ENCODE data around the gene MAN1A2. TPM values are rescaled to one million over a fixed set of nuclear protein-coding genes. Genes with fewer than 3 reads are reported as not detected.

Gene MAN1A2
- total RNA-seq, 1 experiment from 2014 or later = 38.1 TPM

DNA sequence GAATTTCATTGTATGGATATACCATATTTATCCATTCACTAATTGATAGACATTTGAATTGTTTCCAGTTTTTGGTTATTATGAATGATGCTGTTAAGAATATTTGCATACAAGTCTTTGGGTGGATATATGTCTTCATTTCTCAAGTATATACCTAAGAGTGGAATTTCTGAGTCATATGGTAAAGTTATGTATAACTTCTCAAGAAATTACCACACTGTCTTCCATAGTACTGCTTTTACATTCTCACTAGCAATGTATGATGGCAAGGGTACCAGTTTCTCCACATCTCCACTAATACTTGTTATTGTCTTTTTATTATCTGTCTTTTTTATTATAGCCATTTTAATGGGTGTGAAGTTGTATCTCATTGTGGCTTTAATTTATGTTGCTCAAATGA, 164.0 kb downstream of the MAN1A2 start:
- no peaks in the 10 kb centered on the region for H3K79me2 ChIP-seq (ENCODE audit: insufficient read depth, low read length)
- no TSS peak for BruUV-seq (replicated peaks)
- ChIA-PET CTCF (no interaction called here), RAD21 (ENCODE audit: low non-redundant PET in 1 of 2, low total read pairs in 2 of 2, uncharacterized antibody in 2 of 2, unreplicated experiment in 2 of 2) (no interaction called here), POLR2A (no interaction called here)
- H3K4me2 ChIP-seq (ENCODE audit: low read length) = no peak overlapping the region
- H3K36me3 ChIP-seq (ENCODE audit: control insufficient read depth in 1 of 2, insufficient read depth in 2 of 2, low read length in 2 of 2) = no peaks in the 10 kb centered on the region
- no peak for ATAC-seq
- H3K27ac ChIP-seq (ENCODE audit: low read depth, low read length) = no peak overlapping the region
- H3K9me3 ChIP-seq (ENCODE audit: control insufficient read depth in 1 of 2, insufficient read depth in 1 of 2, low read depth in 1 of 2, low read length in 2 of 2) = no peaks in the 10 kb centered on the region
- H4K20me1 ChIP-seq (ENCODE audit: insufficient read depth) = no peaks in the 10 kb centered on the region
- no peak overlapping the region for H3K4me3 ChIP-seq (replicated peaks in 1 of 2; ENCODE audit: low read depth in 1 of 2, low read length in 2 of 2)
- no peak overlapping the region for H2AFZ ChIP-seq (ENCODE audit: low read depth, low read length, poor library complexity, severe bottlenecking)
- no peak overlapping the region for H3K9ac ChIP-seq (ENCODE audit: low read length)
- intact Hi-C loops (cut with micrococcal nuclease) = no loop called here
- no peaks in the 10 kb centered on the region for H3K9me2 ChIP-seq (ENCODE audit: insufficient read depth)
- no peak for DNase-seq (ENCODE audit: low read depth, low spot score)
- H3K27me3 ChIP-seq (ENCODE audit: insufficient read depth, low read length) = no peaks in the 10 kb centered on the region
- TF ChIP-seq, protein P1, sequence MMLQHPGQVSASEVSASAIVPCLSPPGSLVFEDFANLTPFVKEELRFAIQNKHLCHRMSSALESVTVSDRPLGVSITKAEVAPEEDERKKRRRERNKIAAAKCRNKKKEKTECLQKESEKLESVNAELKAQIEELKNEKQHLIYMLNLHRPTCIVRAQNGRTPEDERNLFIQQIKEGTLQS (IDR thresholded peaks at IDR 0.05) = no peak
- TF ChIP-seq, protein P2, sequence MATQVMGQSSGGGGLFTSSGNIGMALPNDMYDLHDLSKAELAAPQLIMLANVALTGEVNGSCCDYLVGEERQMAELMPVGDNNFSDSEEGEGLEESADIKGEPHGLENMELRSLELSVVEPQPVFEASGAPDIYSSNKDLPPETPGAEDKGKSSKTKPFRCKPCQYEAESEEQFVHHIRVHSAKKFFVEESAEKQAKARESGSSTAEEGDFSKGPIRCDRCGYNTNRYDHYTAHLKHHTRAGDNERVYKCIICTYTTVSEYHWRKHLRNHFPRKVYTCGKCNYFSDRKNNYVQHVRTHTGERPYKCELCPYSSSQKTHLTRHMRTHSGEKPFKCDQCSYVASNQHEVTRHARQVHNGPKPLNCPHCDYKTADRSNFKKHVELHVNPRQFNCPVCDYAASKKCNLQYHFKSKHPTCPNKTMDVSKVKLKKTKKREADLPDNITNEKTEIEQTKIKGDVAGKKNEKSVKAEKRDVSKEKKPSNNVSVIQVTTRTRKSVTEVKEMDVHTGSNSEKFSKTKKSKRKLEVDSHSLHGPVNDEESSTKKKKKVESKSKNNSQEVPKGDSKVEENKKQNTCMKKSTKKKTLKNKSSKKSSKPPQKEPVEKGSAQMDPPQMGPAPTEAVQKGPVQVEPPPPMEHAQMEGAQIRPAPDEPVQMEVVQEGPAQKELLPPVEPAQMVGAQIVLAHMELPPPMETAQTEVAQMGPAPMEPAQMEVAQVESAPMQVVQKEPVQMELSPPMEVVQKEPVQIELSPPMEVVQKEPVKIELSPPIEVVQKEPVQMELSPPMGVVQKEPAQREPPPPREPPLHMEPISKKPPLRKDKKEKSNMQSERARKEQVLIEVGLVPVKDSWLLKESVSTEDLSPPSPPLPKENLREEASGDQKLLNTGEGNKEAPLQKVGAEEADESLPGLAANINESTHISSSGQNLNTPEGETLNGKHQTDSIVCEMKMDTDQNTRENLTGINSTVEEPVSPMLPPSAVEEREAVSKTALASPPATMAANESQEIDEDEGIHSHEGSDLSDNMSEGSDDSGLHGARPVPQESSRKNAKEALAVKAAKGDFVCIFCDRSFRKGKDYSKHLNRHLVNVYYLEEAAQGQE (IDR thresholded peaks at IDR 0.05; ENCODE audit: low read depth) = no peak
- no peak for TF ChIP-seq CEBPB (IDR thresholded peaks at IDR 0.05; ENCODE audit: low read depth)
- TF ChIP-seq ZNF274 (IDR thresholded peaks at IDR 0.05; ENCODE audit: low read depth, low read length) = no peak
- TF ChIP-seq TCF7L2 (IDR thresholded peaks at IDR 0.05; ENCODE audit: borderline replicate concordance, extremely low read depth, insufficient read depth, insufficient read length) = no peak
- TF ChIP-seq EZH2phosphoT487 (IDR thresholded peaks at IDR 0.05; ENCODE audit: borderline replicate concordance) = no peak
- H3K4me1 ChIP-seq (ENCODE audit: control insufficient read depth in 1 of 2, insufficient read depth in 2 of 2, low read length in 2 of 2) = peaks cover 2 to 8% of the 10 kb centered on the region in 2 experiments; a peak in 1 of 4 replicates

Measured in HCT116 (cell line).